K562 (cell line): ENCODE measurements around the gene CATSPER3.

Experiments used
- ARID3A ChIP-seq: IDR thresholded peaks from 2 replicates; pipeline ENCODE4 v1.6.1; 2012; ENCODE audit warnings: low read depth, low read length, improper control_type of control experiment, borderline replicate concordance
- ARID3B ChIP-seq: fragments of 250-450 bp; sonication (Bioruptor Pico); IDR thresholded peaks from 2 replicates; pipeline ENCODE4 v1.4.0; 2020; ENCODE audit warnings: borderline replicate concordance
- CTCF ChIP-seq, 3 experiments: IDR thresholded peaks in 2 of 3; conservative IDR thresholded peaks in 1 of 3; 2 replicates each; pipeline ENCODE4 v1.5.1; 2011 to 2012; ENCODE audit warnings: low read length in 3 of 3, mild to moderate bottlenecking in 3 of 3, control low read depth in 2 of 3, improper control_type of control experiment in 1 of 3, inconsistent platforms in 1 of 3, low read depth in 1 of 3, mixed read lengths in 1 of 3, moderate library complexity in 1 of 3; ENCODE audit not compliant: insufficient read depth in 2 of 3
- LCOR ChIP-seq: sonication (generic); formaldehyde crosslinking; IDR thresholded peaks from 2 replicates; pipeline ENCODE4 v1.8.0; 2022; ENCODE audit warnings: mild to moderate bottlenecking, missing genetic modification reagents
- POLR2A ChIP-seq: fragments of 450-650 bp; conservative IDR thresholded peaks from 2 replicates; pipeline ENCODE4 v1.6.1; 2016
- UBTF ChIP-seq, 2 experiments: IDR thresholded peaks; 2 replicates each; pipeline ENCODE4 v1.6.1; 2012; ENCODE audit warnings: improper control_type of control experiment in 2 of 2, low read depth in 2 of 2, low read length in 2 of 2, borderline replicate concordance in 1 of 2
- USF1 ChIP-seq: sonication (generic); formaldehyde crosslinking; IDR thresholded peaks from 2 replicates; pipeline ENCODE4 v1.9.0; 2022; ENCODE audit warnings: mild to moderate bottlenecking, missing genetic modification reagents

GRCh38 chr5:135007749-135008363, 40.1 kb downstream of the CATSPER3 start:
- TF ChIP-seq ARID3A = no peak
- TF ChIP-seq POLR2A = no peak
- no peak for TF ChIP-seq CTCF (IDR thresholded peaks at IDR 0.05 in 2 of 3, conservative IDR thresholded peaks at IDR 0.05 in 1 of 3; ENCODE audit: insufficient read depth in 2 of 3, low read depth in 1 of 3, low read length in 3 of 3)
- no peak for TF ChIP-seq LCOR (CRISPR knock-in tag)
- no peak for TF ChIP-seq USF1
- TF ChIP-seq UBTF (IDR thresholded peaks at IDR 0.05; ENCODE audit: borderline replicate concordance in 1 of 2, low read depth in 2 of 2, low read length in 2 of 2) = no peak
- no peak for TF ChIP-seq ARID3B (CRISPR knock-in tag)
